Upper lobe of left lung (tissue), 6 donors: ENCODE results near the gene GABRR1. TPM values are rescaled to one million over a fixed set of nuclear protein-coding genes. Genes with fewer than 3 reads are reported as not detected.
A peak's percentile ranks its signal among the peaks of the same experiment; 100 is the strongest.

ENCODE experiments used
- ATAC-seq, 2 donors: fragments of 200-7000 bp; cut with Tn5 transposase; one replicate each; pipeline ENCODE4 v1.9.1; 2022; ENCODE audit warnings: mild to moderate bottlenecking in 2 of 2, moderate library complexity in 2 of 2; ENCODE audit not compliant: low FRiP score in 2 of 2
- DNase-seq, 2 donors: peaks; one replicate each; pipeline ENCODE4 v3.0.0-alpha.2; 2019 to 2020
- H3K27ac ChIP-seq, 4 donors: fragments of 200-600 bp; sonication (generic); one replicate each; pipeline ENCODE4 v1.5.1; 2016 to 2019
- H3K27me3 ChIP-seq, 4 donors: fragments of 200-600 bp; sonication (generic); one replicate each; pipeline ENCODE4 v1.5.1; 2017 to 2019
- H3K36me3 ChIP-seq, 4 donors: fragments of 200-600 bp; sonication (generic); one replicate each; pipeline ENCODE4 v1.5.1; 2016 to 2019
- H3K4me1 ChIP-seq, 4 donors: fragments of 200-600 bp; sonication (generic); one replicate each; pipeline ENCODE4 v1.5.1; 2018 to 2019
- H3K4me3 ChIP-seq, 4 donors: fragments of 200-600 bp; sonication (generic); one replicate each; pipeline ENCODE4 v1.5.1; 2017 to 2019; ENCODE audit warnings: mild to moderate bottlenecking in 2 of 4, moderate library complexity in 1 of 4
- H3K9me3 ChIP-seq, 4 donors: fragments of 200-600 bp; sonication (generic); one replicate each; pipeline ENCODE4 v1.5.1; 2018 to 2019
- CTCF ChIP-seq, 6 experiments: fragments of 450-650 bp in 4 of 6; fragments of 200-600 bp in 2 of 6; sonication (generic) in 2 of 6; IDR thresholded peaks; one replicate each; pipeline ENCODE4 v1.5.1; 2016 to 2019; ENCODE audit warnings: antibody characterized with exemption in 6 of 6
- EP300 ChIP-seq, 4 donors: sonication (generic); formaldehyde crosslinking; IDR thresholded peaks; one replicate each; pipeline ENCODE4 v1.5.1; 2017; ENCODE audit warnings: antibody characterized with exemption in 4 of 4, control low read depth in 2 of 4
- POLR2A ChIP-seq, 4 donors: fragments of 450-650 bp; IDR thresholded peaks; one replicate each; pipeline ENCODE4 v1.5.1; 2016 to 2017; ENCODE audit warnings: antibody characterized with exemption in 4 of 4, mild to moderate bottlenecking in 2 of 4
- POLR2AphosphoS5 ChIP-seq, 2 donors: sonication (generic); formaldehyde crosslinking; IDR thresholded peaks; one replicate each; pipeline ENCODE4 v1.5.1; 2017; ENCODE audit warnings: antibody characterized with exemption in 2 of 2
- WGBS, 2 donors: methylation state at CpG; one replicate each; pipeline ENCODE4 v1.1.5; 2017 to 2018; 5-methylcytosine and 5-hydroxymethylcytosine counted together
- total RNA-seq, 6 donors: library from RNA; depleted of rRNA in 4 of 6; stranded (reverse); fragments of >200 nt in 4 of 6; gene quantifications; one replicate each; pipeline versions ENCODE4 v1.1.0 to v1.2.1, GENCODE V29; 2016 to 2021
- donor health status: DM: no; HTN: no; CAD: no; lungs with moderate emphysema.
- donor health status: DM: no; HTN: yes; CAD: no; lungs with severe emphysema.

Gene GABRR1
- total RNA-seq, 6 donors from 2014 or later, result not detected

GRCh38 chr6:89161326-89162046, 55.7 kb downstream of the GABRR1 start:
- H3K9me3 ChIP-seq, result no peaks in the 10 kb centered on the region
- peak overlapping the region in 1 of 4 donors; percentile 34 for H3K27ac ChIP-seq
- TF ChIP-seq POLR2AphosphoS5 (IDR thresholded peaks at IDR 0.05) (no peak), CTCF (IDR thresholded peaks at IDR 0.05) (no peak), POLR2A (IDR thresholded peaks at IDR 0.05) (no peak), EP300 (IDR thresholded peaks at IDR 0.05) (no peak)
- DNase-seq, result no peak
- no peaks in the 10 kb centered on the region for H3K27me3 ChIP-seq
- peak in 1 of 2 donors; percentile 34 for ATAC-seq
- H3K4me3 ChIP-seq, result no peak overlapping the region
- no peaks in the 10 kb centered on the region for H3K4me1 ChIP-seq
- WGBS, 2 donors, result 81 to 83% methylated on average over 7 of the region's 7 CpGs
- peaks cover 4 to 52% (median 15%) of the 10 kb centered on the region in 4 donors for H3K36me3 ChIP-seq

DNA sequence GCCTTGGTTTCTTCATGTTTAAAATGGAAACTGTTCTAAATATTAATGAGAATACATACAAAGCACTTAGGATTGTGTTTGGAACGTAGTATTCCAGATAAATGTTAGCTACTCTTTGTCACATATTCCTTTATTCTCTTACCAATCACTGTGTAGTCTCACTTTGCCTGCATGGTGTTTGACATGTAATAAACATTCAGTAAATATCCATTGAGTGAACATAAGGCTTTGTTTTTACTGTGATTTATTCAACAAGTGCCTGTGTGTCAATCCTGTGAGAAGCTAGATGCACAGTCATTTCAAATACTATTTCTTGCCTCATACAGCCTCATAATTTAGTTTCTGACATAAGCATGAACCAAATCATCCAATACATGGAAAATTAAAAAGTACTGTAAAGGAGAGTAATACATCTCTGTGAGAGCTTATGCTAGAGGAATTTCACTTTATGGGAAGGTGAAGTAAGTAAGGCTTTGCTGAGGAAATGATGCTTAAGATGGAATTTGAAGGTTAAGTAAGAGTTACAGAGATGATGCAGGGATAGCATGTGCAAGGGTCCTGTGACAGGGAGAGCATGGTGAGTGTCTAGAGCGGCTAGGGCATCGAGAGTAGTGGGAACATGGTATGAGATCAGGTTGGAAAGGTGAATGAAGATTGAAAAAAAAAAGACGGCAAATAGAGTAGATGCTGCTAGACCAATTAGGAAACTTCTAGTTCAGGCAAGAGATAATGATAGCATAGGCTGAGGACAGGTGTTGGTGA, 56.6 kb downstream of the GABRR1 start:
- Histone ChIP-seq H3K27me3 (no peaks in the 10 kb centered on the region), H3K4me1 (no peaks in the 10 kb centered on the region), H3K27ac (no peak overlapping the region), H3K4me3 (no peak overlapping the region), H3K36me3 (peaks cover 4 to 52% (median 15%) of the 10 kb centered on the region in 4 donors), H3K9me3 (no peaks in the 10 kb centered on the region)
- TF ChIP-seq POLR2A (IDR thresholded peaks at IDR 0.05), result no peak
- no peak for TF ChIP-seq EP300 (IDR thresholded peaks at IDR 0.05)
- no peak for TF ChIP-seq POLR2AphosphoS5 (IDR thresholded peaks at IDR 0.05)
- TF ChIP-seq CTCF (IDR thresholded peaks at IDR 0.05), result no peak
- WGBS, 2 donors, result 95 to 98% methylated on average over 4 of the region's 4 CpGs
- ATAC-seq, result no peak
- DNase-seq, result no peak

- H3K4me1 ChIP-seq, result no peaks in the 10 kb centered on the region
- H3K27ac ChIP-seq, result no peak overlapping the region
- H3K9me3 ChIP-seq, result no peaks in the 10 kb centered on the region
- no peaks in the 10 kb centered on the region for H3K27me3 ChIP-seq
- H3K36me3 ChIP-seq, result peaks cover 0 to 14% (median 0%) of the 10 kb centered on the region in 4 donors
- WGBS, 2 donors, result 93 to 100% methylated on average over 1 of the region's 1 CpG
- ATAC-seq (no peak), DNase-seq (no peak)
- no peak overlapping the region for H3K4me3 ChIP-seq
- TF ChIP-seq EP300 (IDR thresholded peaks at IDR 0.05) (no peak), CTCF (IDR thresholded peaks at IDR 0.05) (no peak), POLR2AphosphoS5 (IDR thresholded peaks at IDR 0.05) (no peak)
Observed at GRCh38 chr6:89154131-89154530, 63.0 kb downstream of the GABRR1 start.

GRCh38 chr6:89148016-89148750, 69.0 kb downstream of the GABRR1 start:
- H3K27me3 ChIP-seq, result no peaks in the 10 kb centered on the region
- H3K4me1 ChIP-seq, result peaks cover 0 to 17% (median 7%) of the 10 kb centered on the region in 4 donors
- no peak overlapping the region for H3K4me3 ChIP-seq
- ATAC-seq (no peak), DNase-seq (no peak)
- peaks cover 0 to 2% (median 0%) of the 10 kb centered on the region in 4 donors for H3K36me3 ChIP-seq
- WGBS, 2 donors, result 84 to 96% methylated on average over 17 of the region's 17 CpGs
- H3K9me3 ChIP-seq, result no peaks in the 10 kb centered on the region
- no peak for TF ChIP-seq POLR2A (IDR thresholded peaks at IDR 0.05)
- TF ChIP-seq CTCF (IDR thresholded peaks at IDR 0.05), result no peak
- no peak for TF ChIP-seq EP300 (IDR thresholded peaks at IDR 0.05)
- no peak for TF ChIP-seq POLR2AphosphoS5 (IDR thresholded peaks at IDR 0.05)
- H3K27ac ChIP-seq, result no peak overlapping the region
